Uterus (tissue), 2 donors: ENCODE measurements around the gene LYZL6.

Source experiments
- POLR2A ChIP-seq, 2 donors: fragments of 450-650 bp; IDR thresholded peaks; one replicate each; pipeline ENCODE4 v1.6.1; 2016; ENCODE audit warnings: antibody characterized with exemption in 2 of 2, mild to moderate bottlenecking in 1 of 2, moderate library complexity in 1 of 2
- TF ChIP-seq, protein P1 (sequence below), 4 experiments: fragments of 200-600 bp in 2 of 4; fragments of 450-650 bp in 2 of 4; sonication (generic) in 2 of 4; IDR thresholded peaks; one replicate each; pipeline ENCODE4 v1.5.1; 2016 to 2019; ENCODE audit warnings: antibody characterized with exemption in 4 of 4, mild to moderate bottlenecking in 2 of 4, moderate library complexity in 1 of 4

DNA sequence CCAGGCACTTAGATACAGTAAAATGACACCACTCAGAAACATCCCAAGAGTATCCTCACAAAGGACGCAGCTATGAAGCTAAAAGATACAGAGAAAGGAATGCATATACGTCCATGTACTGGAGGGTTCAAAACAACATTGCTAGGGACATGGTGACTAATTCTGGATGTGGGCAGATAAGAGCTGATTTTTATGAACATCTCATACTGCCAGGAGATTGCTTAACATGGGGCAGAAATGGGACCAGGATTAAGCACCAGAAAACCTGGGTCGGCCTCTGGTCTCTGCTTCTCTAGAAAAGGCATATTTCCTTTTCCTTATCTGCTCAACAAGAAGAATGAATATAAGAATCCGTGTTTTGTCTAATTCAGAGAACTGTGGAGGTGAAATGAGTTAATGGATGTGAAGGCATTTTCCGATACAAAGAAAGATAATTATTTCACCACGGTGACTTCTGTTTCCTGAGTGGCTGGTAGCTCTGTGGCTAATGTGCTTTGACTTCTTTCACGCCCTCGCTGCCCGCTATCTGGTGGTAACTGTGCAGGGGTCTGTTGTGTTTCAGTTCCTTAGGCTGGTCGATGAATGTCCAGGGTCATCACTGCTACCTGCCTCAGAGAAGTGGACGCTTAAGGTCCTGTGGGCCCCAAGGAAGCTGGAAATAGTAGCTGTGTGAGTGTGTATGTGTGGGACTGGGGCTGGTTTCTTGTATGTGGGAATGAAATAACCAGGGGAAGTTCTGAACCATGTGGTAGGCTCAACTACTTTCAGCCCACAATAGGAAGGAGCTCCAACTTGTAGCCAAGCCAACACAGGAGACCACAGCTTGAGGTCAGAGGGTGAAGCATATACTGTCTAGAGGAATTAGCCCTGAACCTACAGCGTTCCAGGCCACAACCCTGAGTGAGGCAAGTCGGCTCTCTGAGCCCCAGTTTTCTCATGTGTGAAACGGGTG, 47.6 kb downstream of the LYZL6 start:
- TF ChIP-seq, protein P1, sequence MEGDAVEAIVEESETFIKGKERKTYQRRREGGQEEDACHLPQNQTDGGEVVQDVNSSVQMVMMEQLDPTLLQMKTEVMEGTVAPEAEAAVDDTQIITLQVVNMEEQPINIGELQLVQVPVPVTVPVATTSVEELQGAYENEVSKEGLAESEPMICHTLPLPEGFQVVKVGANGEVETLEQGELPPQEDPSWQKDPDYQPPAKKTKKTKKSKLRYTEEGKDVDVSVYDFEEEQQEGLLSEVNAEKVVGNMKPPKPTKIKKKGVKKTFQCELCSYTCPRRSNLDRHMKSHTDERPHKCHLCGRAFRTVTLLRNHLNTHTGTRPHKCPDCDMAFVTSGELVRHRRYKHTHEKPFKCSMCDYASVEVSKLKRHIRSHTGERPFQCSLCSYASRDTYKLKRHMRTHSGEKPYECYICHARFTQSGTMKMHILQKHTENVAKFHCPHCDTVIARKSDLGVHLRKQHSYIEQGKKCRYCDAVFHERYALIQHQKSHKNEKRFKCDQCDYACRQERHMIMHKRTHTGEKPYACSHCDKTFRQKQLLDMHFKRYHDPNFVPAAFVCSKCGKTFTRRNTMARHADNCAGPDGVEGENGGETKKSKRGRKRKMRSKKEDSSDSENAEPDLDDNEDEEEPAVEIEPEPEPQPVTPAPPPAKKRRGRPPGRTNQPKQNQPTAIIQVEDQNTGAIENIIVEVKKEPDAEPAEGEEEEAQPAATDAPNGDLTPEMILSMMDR (IDR thresholded peaks at IDR 0.05), result no peak
- no peak for TF ChIP-seq POLR2A (IDR thresholded peaks at IDR 0.05)
